HepG2 (cell line): ENCODE measurements around the gene GNG12. TPM values are rescaled to one million over a fixed set of nuclear protein-coding genes. Genes with fewer than 3 reads are reported as not detected.

Source experiments
- AGO2 ChIP-seq: fragments of 200-400 bp; formaldehyde crosslinking; optimal IDR thresholded peaks from 2 replicates; pipeline ENCODE3; 2017; ENCODE audit warnings: mild to moderate bottlenecking, low read depth, low read length, moderate library complexity
- CEBPB ChIP-seq: IDR thresholded peaks from 2 replicates; pipeline ENCODE4 v1.6.1; 2011; ENCODE audit warnings: low read depth, low read length, improper control_type of control experiment, borderline replicate concordance
- CERS6 ChIP-seq: sonication (generic); formaldehyde crosslinking; IDR thresholded peaks from 2 replicates; pipeline ENCODE4 v1.5.0; 2020; ENCODE audit warnings: missing genetic modification reagents
- FIP1L1 ChIP-seq: fragments of 200-400 bp; formaldehyde crosslinking; IDR thresholded peaks from 2 replicates; pipeline ENCODE4 v1.6.1; 2018; ENCODE audit warnings: low read depth, mild to moderate bottlenecking, low read length, moderate library complexity, borderline replicate concordance; ENCODE audit not compliant: insufficient read depth
- MTF2 ChIP-seq: sonication (generic); formaldehyde crosslinking; IDR thresholded peaks from 2 replicates; pipeline ENCODE4 v1.5.0; 2020; ENCODE audit warnings: missing genetic modification reagents, borderline replicate concordance
- POLR2AphosphoS2 ChIP-seq: IDR thresholded peaks from 2 replicates; pipeline ENCODE4 v1.6.1; 2011; ENCODE audit warnings: low read depth, low read length, improper control_type of control experiment
- RAD21 ChIP-seq: fragments of 450-650 bp; formaldehyde crosslinking; IDR thresholded peaks from 2 replicates; pipeline ENCODE4 v1.5.0; 2020; ENCODE audit warnings: mild to moderate bottlenecking
- RNF2 ChIP-seq: fragments of 450-650 bp; conservative IDR thresholded peaks from 2 replicates; pipeline ENCODE4 v1.6.1; 2016; ENCODE audit warnings: low read depth
- SKIL ChIP-seq: sonication (generic); formaldehyde crosslinking; IDR thresholded peaks from 2 replicates; pipeline ENCODE4 v1.8.0; 2022; ENCODE audit warnings: missing genetic modification reagents, mild to moderate bottlenecking, moderate library complexity, borderline replicate concordance
- THAP8 ChIP-seq: sonication (generic); formaldehyde crosslinking; IDR thresholded peaks from 2 replicates; pipeline ENCODE4 v1.5.1; 2020; ENCODE audit warnings: missing genetic modification reagents, mild to moderate bottlenecking, borderline replicate concordance
- ZBTB42 ChIP-seq: sonication (generic); formaldehyde crosslinking; IDR thresholded peaks from 2 replicates; pipeline ENCODE4 v1.5.0; 2020; ENCODE audit warnings: mild to moderate bottlenecking, missing genetic modification reagents
- ZBTB7A ChIP-seq: sonication (generic); formaldehyde crosslinking; IDR thresholded peaks from 2 replicates; pipeline ENCODE4 v1.8.0; 2022; ENCODE audit warnings: mild to moderate bottlenecking, missing genetic modification reagents
- ZNF224 ChIP-seq: sonication (generic); formaldehyde crosslinking; IDR thresholded peaks from 2 replicates; pipeline ENCODE4 v1.5.0; 2020; ENCODE audit warnings: mild to moderate bottlenecking, missing genetic modification reagents
- ZNF335 ChIP-seq: sonication (generic); formaldehyde crosslinking; IDR thresholded peaks from 2 replicates; pipeline ENCODE4 v1.4.0; 2020; ENCODE audit warnings: missing genetic modification reagents
- ZNF430 ChIP-seq: sonication (generic); formaldehyde crosslinking; IDR thresholded peaks from 2 replicates; pipeline ENCODE4 v1.9.0; 2021; ENCODE audit warnings: mild to moderate bottlenecking, missing genetic modification reagents
- ZNF615 ChIP-seq: sonication (generic); formaldehyde crosslinking; IDR thresholded peaks from 2 replicates; pipeline ENCODE4 v1.5.0; 2020; ENCODE audit warnings: mild to moderate bottlenecking, missing genetic modification reagents, borderline replicate concordance
- ZNF672 ChIP-seq: sonication (generic); formaldehyde crosslinking; IDR thresholded peaks from 2 replicates; pipeline ENCODE4 v1.8.1; 2022; ENCODE audit warnings: missing genetic modification reagents
- ZNF674 ChIP-seq: sonication (generic); formaldehyde crosslinking; IDR thresholded peaks from 2 replicates; pipeline ENCODE4 v1.5.0; 2020; ENCODE audit warnings: low read depth, mild to moderate bottlenecking, missing genetic modification reagents
- ZNF878 ChIP-seq: sonication (generic); formaldehyde crosslinking; IDR thresholded peaks from 2 replicates; pipeline ENCODE4 v1.8.1; 2023; ENCODE audit warnings: mild to moderate bottlenecking, missing genetic modification reagents, moderate library complexity
- polyA plus RNA-seq, 8 experiments: library from polyadenylated mRNA; depleted of rRNA in 3 of 8; stranded (reverse) in 7 of 8; unstranded in 1 of 8; fragments of >200 nt; fragmentation: Illumina TruSeq in 4 of 8; extraction: Trizol in 4 of 8; gene quantifications; 2 replicates each; pipeline versions ENCODE4 v1.2.1 to v1.2.3, GENCODE V29; 2011 to 2016; ENCODE audit warnings: low read depth in 4 of 8, missing spikeins in 1 of 8, mixed read lengths in 1 of 8; ENCODE audit not compliant: insufficient read depth in 1 of 8
- total RNA-seq, 5 experiments: library from RNA; depleted of rRNA; stranded (reverse); fragments of >200 nt; fragmentation: Illumina TruSeq; extraction: Trizol; gene quantifications; 2 replicates each; pipeline ENCODE4 v1.2.3, GENCODE V29; 2016; ENCODE audit warnings: low read depth in 1 of 5
- TF ChIP-seq, protein P1 (sequence below): IDR thresholded peaks from 2 replicates; pipeline ENCODE4 v1.6.1; 2016
- TF ChIP-seq, protein P2 (sequence below): sonication (generic); formaldehyde crosslinking; IDR thresholded peaks from 2 replicates; pipeline ENCODE4 v1.5.1; 2020; ENCODE audit warnings: mild to moderate bottlenecking, missing genetic modification reagents

The GNG12 gene
- total and polyA plus RNA-seq, 2 of the 13 experiments (the other 11 are each of a cell fraction or from before 2014, with no cell fraction given), result 0.11 TPM

DNA sequence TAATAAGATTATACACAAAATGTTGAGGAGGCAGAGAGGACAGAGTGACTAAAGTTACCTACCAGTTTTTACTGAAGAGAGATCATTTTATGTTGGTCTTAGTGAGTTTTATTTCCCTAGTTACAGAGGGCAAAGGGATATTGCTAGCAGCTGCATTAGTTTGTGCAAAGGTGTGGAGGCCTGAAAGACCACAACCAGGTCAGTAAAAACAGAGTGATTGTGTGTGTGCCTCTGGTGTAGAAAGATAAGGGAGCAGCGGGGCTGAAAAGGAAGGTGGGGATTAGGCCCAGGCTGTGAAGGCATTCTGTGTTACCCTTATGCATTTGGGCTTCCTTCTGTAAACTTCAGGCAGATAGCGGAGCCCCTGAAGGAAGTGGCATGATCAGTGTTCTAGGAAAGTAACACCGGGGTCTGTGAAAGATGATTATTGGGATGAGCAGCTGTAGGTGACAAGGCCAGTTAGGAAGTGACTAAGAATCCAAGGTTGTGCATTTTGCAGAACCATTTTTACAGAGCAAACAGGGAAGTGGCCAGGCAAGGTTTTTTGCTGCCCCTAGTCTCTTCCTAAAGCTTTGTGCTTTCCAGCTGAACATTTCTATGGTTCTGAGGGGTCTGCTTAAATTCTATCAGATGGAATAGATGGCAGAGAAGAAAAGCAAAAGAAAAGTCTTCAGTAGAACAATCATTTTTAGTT, 144.6 kb downstream of the GNG12 start (continued):
- TF ChIP-seq ZNF430, result no peak
- no peak for TF ChIP-seq ZNF335
- TF ChIP-seq RNF2, result no peak
- peak; percentile 47 for TF ChIP-seq RAD21 (CRISPR knock-in tag)
- TF ChIP-seq MTF2 (CRISPR knock-in tag), result no peak
- TF ChIP-seq ZNF615 (CRISPR knock-in tag), result 0 out of 2 replicates have a peak, but pooled peaks have one; percentile 36
- no peak for TF ChIP-seq SKIL
- TF ChIP-seq CEBPB, result no peak
- no peak for TF ChIP-seq ZNF224 (CRISPR knock-in tag)
- no peak for TF ChIP-seq ZNF672 (CRISPR knock-in tag)
- TF ChIP-seq ZNF674 (CRISPR knock-in tag), result no peak
- peak; percentile 85 for TF ChIP-seq AGO2
- no peak for TF ChIP-seq ZBTB7A (CRISPR knock-in tag)
- TF ChIP-seq POLR2AphosphoS2, result peak; percentile 98
- TF ChIP-seq, protein P1, sequence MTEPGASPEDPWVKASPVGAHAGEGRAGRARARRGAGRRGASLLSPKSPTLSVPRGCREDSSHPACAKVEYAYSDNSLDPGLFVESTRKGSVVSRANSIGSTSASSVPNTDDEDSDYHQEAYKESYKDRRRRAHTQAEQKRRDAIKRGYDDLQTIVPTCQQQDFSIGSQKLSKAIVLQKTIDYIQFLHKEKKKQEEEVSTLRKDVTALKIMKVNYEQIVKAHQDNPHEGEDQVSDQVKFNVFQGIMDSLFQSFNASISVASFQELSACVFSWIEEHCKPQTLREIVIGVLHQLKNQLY, result no peak
- TF ChIP-seq, protein P2, sequence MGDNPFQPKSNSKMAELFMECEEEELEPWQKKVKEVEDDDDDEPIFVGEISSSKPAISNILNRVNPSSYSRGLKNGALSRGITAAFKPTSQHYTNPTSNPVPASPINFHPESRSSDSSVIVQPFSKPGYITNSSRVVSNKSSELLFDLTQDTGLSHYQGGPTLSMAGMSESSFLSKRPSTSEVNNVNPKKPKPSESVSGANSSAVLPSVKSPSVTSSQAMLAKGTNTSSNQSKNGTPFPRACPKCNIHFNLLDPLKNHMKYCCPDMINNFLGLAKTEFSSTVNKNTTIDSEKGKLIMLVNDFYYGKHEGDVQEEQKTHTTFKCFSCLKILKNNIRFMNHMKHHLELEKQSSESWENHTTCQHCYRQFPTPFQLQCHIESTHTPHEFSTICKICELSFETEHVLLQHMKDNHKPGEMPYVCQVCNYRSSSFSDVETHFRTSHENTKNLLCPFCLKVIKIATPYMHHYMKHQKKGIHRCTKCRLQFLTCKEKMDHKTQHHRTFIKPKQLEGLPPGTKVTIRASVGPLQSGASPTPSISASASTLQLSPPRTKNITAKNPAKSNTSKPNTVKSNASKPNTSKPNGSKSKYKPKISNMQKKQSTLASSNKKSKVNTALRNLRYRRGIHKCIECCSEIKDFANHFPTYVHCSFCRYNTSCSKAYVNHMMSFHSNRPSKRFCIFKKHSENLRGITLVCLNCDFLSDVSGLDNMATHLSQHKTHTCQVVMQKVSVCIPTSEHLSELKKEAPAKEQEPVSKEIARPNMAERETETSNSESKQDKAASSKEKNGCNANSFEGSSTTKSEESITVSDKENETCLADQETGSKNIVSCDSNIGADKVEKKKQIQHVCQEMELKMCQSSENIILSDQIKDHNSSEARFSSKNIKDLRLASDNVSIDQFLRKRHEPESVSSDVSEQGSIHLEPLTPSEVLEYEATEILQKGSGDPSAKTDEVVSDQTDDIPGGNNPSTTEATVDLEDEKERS, result no peak
- no peak for TF ChIP-seq ZBTB42 (CRISPR knock-in tag)
- TF ChIP-seq THAP8, result no peak
- no peak for TF ChIP-seq FIP1L1
- no peak for TF ChIP-seq CERS6 (CRISPR knock-in tag)
- no peak for TF ChIP-seq ZNF878
